ENCODE measurements around the gene SCAANT1.

DNA sequence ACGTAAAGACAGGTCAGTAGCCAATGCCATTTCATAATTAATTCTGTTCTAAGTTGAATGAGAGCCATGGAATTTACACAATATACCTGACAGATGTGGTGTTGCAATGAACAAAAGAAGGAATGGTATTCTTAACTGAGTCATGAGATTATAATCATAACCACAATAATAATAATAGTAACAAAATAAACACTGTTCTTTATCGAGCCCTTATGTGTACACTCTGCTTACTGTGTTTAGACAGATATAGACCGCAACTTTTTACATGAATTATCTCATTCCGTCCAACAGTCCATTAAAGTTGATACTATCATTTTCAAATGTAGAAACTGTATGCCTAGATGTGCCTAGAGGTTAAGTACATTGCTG is 28.2 kb upstream of the SCAANT1 start:
- TF ChIP-seq, protein P1, sequence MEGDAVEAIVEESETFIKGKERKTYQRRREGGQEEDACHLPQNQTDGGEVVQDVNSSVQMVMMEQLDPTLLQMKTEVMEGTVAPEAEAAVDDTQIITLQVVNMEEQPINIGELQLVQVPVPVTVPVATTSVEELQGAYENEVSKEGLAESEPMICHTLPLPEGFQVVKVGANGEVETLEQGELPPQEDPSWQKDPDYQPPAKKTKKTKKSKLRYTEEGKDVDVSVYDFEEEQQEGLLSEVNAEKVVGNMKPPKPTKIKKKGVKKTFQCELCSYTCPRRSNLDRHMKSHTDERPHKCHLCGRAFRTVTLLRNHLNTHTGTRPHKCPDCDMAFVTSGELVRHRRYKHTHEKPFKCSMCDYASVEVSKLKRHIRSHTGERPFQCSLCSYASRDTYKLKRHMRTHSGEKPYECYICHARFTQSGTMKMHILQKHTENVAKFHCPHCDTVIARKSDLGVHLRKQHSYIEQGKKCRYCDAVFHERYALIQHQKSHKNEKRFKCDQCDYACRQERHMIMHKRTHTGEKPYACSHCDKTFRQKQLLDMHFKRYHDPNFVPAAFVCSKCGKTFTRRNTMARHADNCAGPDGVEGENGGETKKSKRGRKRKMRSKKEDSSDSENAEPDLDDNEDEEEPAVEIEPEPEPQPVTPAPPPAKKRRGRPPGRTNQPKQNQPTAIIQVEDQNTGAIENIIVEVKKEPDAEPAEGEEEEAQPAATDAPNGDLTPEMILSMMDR (IDR thresholded peaks at IDR 0.05; ENCODE audit: low read depth, low read length): no peak
- TF ChIP-seq EZH2phosphoT487 (IDR thresholded peaks at IDR 0.05; ENCODE audit: low read depth): no peak
